K562 (cell line): ENCODE measurements around the gene EPGN. TPM values are rescaled to one million over a fixed set of nuclear protein-coding genes. Genes with fewer than 3 reads are reported as not detected.

Experiments used
- DDX20 ChIP-seq: fragments of 450-650 bp; IDR thresholded peaks from 2 replicates; pipeline ENCODE4 v1.6.1; 2016; ENCODE audit warnings: missing genetic modification characterization, low read depth, mild to moderate bottlenecking, missing compliant biosample characterization, moderate library complexity
- E2F4 ChIP-seq: sonication (generic); formaldehyde crosslinking; IDR thresholded peaks from 2 replicates; pipeline ENCODE4 v1.8.0; 2022; ENCODE audit warnings: mild to moderate bottlenecking, low read depth, missing genetic modification reagents
- EGR1 ChIP-seq: fragments of 450-650 bp; conservative IDR thresholded peaks from 2 replicates; pipeline ENCODE4 v1.6.1; 2017; ENCODE audit warnings: mild to moderate bottlenecking
- ETV6 ChIP-seq, 3 experiments: fragments of 150-350 bp in 1 of 3; sonication (generic) in 1 of 3; formaldehyde crosslinking in 1 of 3; IDR thresholded peaks; 2 replicates each; pipeline versions ENCODE4 v1.6.1 to v1.8.0; 2014 to 2022; ENCODE audit warnings: borderline replicate concordance in 2 of 3, low read depth in 2 of 3, antibody characterized with exemption in 1 of 3, low read length in 1 of 3, mild to moderate bottlenecking in 1 of 3, missing genetic modification reagents in 1 of 3
- FOSL1 ChIP-seq: fragments of 200-800 bp; sonication (Bioruptor generic); conservative IDR thresholded peaks from 2 replicates; pipeline ENCODE4 v1.6.1; 2016; ENCODE audit warnings: missing genetic modification characterization, missing compliant biosample characterization
- GATAD2B ChIP-seq: fragments of 450-650 bp; IDR thresholded peaks from 2 replicates; pipeline ENCODE4 v1.6.1; 2017; ENCODE audit warnings: mild to moderate bottlenecking, borderline replicate concordance
- HMG20B ChIP-seq: fragments of 250-450 bp; sonication (Bioruptor Pico); IDR thresholded peaks from 2 replicates; pipeline ENCODE4 v1.5.0; 2021; ENCODE audit warnings: mild to moderate bottlenecking
- HNRNPH1 ChIP-seq: fragments of 200-400 bp; formaldehyde crosslinking; optimal IDR thresholded peaks from 2 replicates; pipeline ENCODE3; 2017; ENCODE audit warnings: low read depth, mild to moderate bottlenecking, low read length, moderate library complexity
- HNRNPLL ChIP-seq: fragments of 200-400 bp; formaldehyde crosslinking; IDR thresholded peaks from 2 replicates; pipeline ENCODE4 v1.6.1; 2017; ENCODE audit warnings: low read length, low read depth, mild to moderate bottlenecking; ENCODE audit not compliant: poor library complexity, severe bottlenecking
- KAT8 ChIP-seq: fragments of 450-650 bp; IDR thresholded peaks from 2 replicates; pipeline ENCODE4 v1.6.1; 2016; ENCODE audit warnings: low read depth, mild to moderate bottlenecking
- LARP7 ChIP-seq: fragments of 450-650 bp; IDR thresholded peaks from 2 replicates; pipeline ENCODE4 v1.6.1; 2016
- MXI1 ChIP-seq: IDR thresholded peaks from 2 replicates; pipeline ENCODE4 v1.6.1; 2011; ENCODE audit warnings: low read depth, mild to moderate bottlenecking, improper control_type of control experiment, low read length
- POLR2A ChIP-seq: fragments of 450-650 bp; conservative IDR thresholded peaks from 2 replicates; pipeline ENCODE4 v1.6.1; 2016
- POLR2B ChIP-seq: fragments of 450-650 bp; IDR thresholded peaks from 2 replicates; pipeline ENCODE4 v1.6.1; 2018; ENCODE audit warnings: low read depth; ENCODE audit not compliant: partially characterized antibody
- PRMT5 ChIP-seq: sonication (generic); formaldehyde crosslinking; IDR thresholded peaks from 2 replicates; pipeline ENCODE4 v1.5.0; 2020; ENCODE audit warnings: missing genetic modification reagents
- SP2 ChIP-seq: IDR thresholded peaks from 2 replicates; pipeline ENCODE4 v1.6.1; 2011; ENCODE audit warnings: mild to moderate bottlenecking, low read depth, low read length, moderate library complexity; ENCODE audit not compliant: poor library complexity, severe bottlenecking; ENCODE audit errors: extremely low read depth
- SRSF3 ChIP-seq: fragments of 200-400 bp; formaldehyde crosslinking; IDR thresholded peaks from 2 replicates; pipeline ENCODE4 v1.6.1; 2016; ENCODE audit warnings: mild to moderate bottlenecking, low read length, moderate library complexity; ENCODE audit not compliant: insufficient read depth
- VEZF1 ChIP-seq: fragments of 200-800 bp; sonication (Bioruptor generic); IDR thresholded peaks from 2 replicates; pipeline ENCODE4 v1.6.1; 2017; ENCODE audit warnings: missing genetic modification characterization, missing compliant biosample characterization
- XRCC4 ChIP-seq: IDR thresholded peaks from one replicate; pipeline ENCODE4 v1.6.1; 2011; ENCODE audit not compliant: insufficient read depth, insufficient read length; ENCODE audit errors: extremely low read depth
- ZNF174 ChIP-seq: fragments of 250-450 bp; sonication (Bioruptor Pico); IDR thresholded peaks from 2 replicates; pipeline ENCODE4 v1.4.0; 2020; ENCODE audit warnings: mild to moderate bottlenecking
- ZNF282 ChIP-seq: sonication (generic); formaldehyde crosslinking; IDR thresholded peaks from 2 replicates; pipeline ENCODE4 v1.8.1; 2023; ENCODE audit warnings: missing genetic modification reagents
- ZNF518B ChIP-seq: fragments of 250-450 bp; sonication (Bioruptor Pico); IDR thresholded peaks from 2 replicates; pipeline ENCODE4 v1.5.0; 2021; ENCODE audit warnings: mild to moderate bottlenecking, moderate library complexity
- ZNF764 ChIP-seq: fragments of 250-450 bp; sonication (Bioruptor Pico); IDR thresholded peaks from 2 replicates; pipeline ENCODE4 v1.4.0; 2020; ENCODE audit warnings: low read depth, mild to moderate bottlenecking, moderate library complexity
- polyA plus RNA-seq, 8 experiments: library from polyadenylated mRNA; depleted of rRNA in 4 of 8; stranded (reverse) in 5 of 8; unstranded in 3 of 8; fragments of >200 nt; fragmentation: Nextera tagmentation in 2 of 8; fragmentation: Illumina TruSeq in 1 of 8; extraction: Ambion mirVana in 2 of 8; extraction: Trizol in 1 of 8; gene quantifications; 2 replicates each; pipeline versions ENCODE4 v1.2.1 to v1.2.3, GENCODE V29; 2011 to 2014; ENCODE audit warnings: inconsistent platforms in 1 of 8, missing spikeins in 1 of 8
- total RNA-seq, 7 experiments: library from RNA; depleted of rRNA in 6 of 7; stranded (reverse); fragments of >200 nt in 6 of 7; fragmentation: Illumina TruSeq in 2 of 7; extraction: Trizol in 2 of 7; gene quantifications; 2 replicates each; pipeline versions ENCODE4 v1.2.1 to v1.2.3, GENCODE V29; 2011 to 2021; ENCODE audit warnings: low replicate concordance in 1 of 7

Gene EPGN
- total and polyA plus RNA-seq, 9 of the 15 experiments (the other 6 are each of a cell fraction or from before 2014, with no cell fraction given) = 0.10 to 0.56 TPM; not detected in 7

- TF ChIP-seq ZNF518B (no peak), DDX20 (no peak), EGR1 (0 out of 2 replicates have a peak, but pooled peaks have one; percentile 8), HNRNPLL (peak; percentile 55), PRMT5 (CRISPR knock-in tag) (no peak), SP2 (no peak), VEZF1 (CRISPR knock-in tag) (peak; percentile 49; the same call in 1 of the 2 replicates), MXI1 (no peak), ZNF764 (CRISPR knock-in tag) (no peak), ZNF282 (no peak), KAT8 (no peak), HMG20B (no peak), FOSL1 (tag) (0 out of 2 replicates have a peak, but pooled peaks have one; percentile 19), GATAD2B (no peak), LARP7 (no peak), POLR2A (peak; percentile 65), ZNF174 (CRISPR knock-in tag) (no peak), E2F4 (CRISPR knock-in tag) (no peak), XRCC4 (no peak), HNRNPH1 (no peak), SRSF3 (0 out of 2 replicates have a peak, but pooled peaks have one; percentile 37), POLR2B (peak; percentile 62), ETV6 (IDR thresholded peaks at IDR 0.05; ENCODE audit: borderline replicate concordance in 1 of 2, low read depth in 2 of 2, low read length in 1 of 2) (no peak), ETV6 (CRISPR knock-in tag; IDR thresholded peaks at IDR 0.05; ENCODE audit: borderline replicate concordance) (no peak)
Measured at GRCh38 chr4:74364652-74365491, 56.6 kb downstream of the EPGN start, which contains the start of gene EREG (continued).
